GM10266 (cell line): Measurements from ENCODE around the gene MXI1.

Source experiments
- DNase-seq: peaks from one replicate; pipeline ENCODE4 v3.0.0; 2012; ENCODE audit errors: extremely low spot score
- CTCF ChIP-seq: IDR thresholded peaks from 2 replicates; pipeline ENCODE4 v1.5.1; 2012; ENCODE audit warnings: mild to moderate bottlenecking, low read depth; ENCODE audit not compliant: control insufficient read depth, insufficient read depth; ENCODE audit errors: missing control alignments

Gene MXI1

GRCh38 chr10:110274647-110275046 lies 67.2 kb downstream of the MXI1 start:
- TF ChIP-seq CTCF, result no peak
- DNase-seq, result no peak

- no peak for DNase-seq
- no peak for TF ChIP-seq CTCF
These were observed 67.8 kb downstream of the MXI1 start for GRCh38 chr10:110275128-110275729.

GRCh38 chr10:110276603-110277002 lies 69.2 kb downstream of the MXI1 start:
- DNase-seq, result no peak
- no peak for TF ChIP-seq CTCF

- no peak for TF ChIP-seq CTCF
- DNase-seq, result no peak
These were observed 70.2 kb downstream of the MXI1 start for GRCh38 chr10:110277591-110277990.

- no peak for TF ChIP-seq CTCF
These were observed 71.4 kb downstream of the MXI1 start for GRCh38 chr10:110278562-110279406.

DNA sequence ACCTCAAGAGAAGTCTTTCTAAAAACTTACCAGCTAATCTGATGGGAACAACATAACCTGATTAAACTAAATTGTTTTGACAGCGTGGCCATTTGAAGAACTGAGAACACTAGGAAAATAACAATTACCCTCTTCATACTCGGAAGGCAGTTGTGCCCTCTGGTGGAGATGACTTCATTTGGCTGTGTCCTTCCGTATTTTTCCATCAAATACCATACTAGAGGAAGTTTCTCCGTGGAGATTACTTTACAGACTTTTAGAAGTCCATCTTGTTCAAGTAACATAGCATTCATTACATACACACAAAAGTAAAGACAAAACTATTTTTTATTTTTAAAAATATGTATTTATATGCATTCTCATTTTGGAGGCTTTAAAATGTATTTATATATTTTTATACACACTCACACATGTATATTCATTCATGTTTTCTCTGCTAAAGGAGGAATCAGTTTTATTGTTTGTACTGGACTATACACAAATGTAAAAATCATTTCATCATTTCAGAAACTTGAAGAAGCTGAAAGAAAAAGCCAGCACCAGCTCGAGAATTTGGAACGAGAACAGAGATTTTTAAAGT lies 72.1 kb downstream of the MXI1 start:
- TF ChIP-seq CTCF, result peak; percentile 64
- DNase-seq, result peak; percentile 24

More at GRCh38 chr10:110278562-110279406, 71.4 kb downstream of the MXI1 start:
- no peak for DNase-seq

GRCh38 chr10:110284262-110284661 lies 76.9 kb downstream of the MXI1 start:
- no peak for DNase-seq
- no peak for TF ChIP-seq CTCF
